HCT116 (cell line): ENCODE data around the gene KCTD17. TPM values are rescaled to one million over a fixed set of nuclear protein-coding genes. Genes with fewer than 3 reads are reported as not detected.

Source experiments
- ATAC-seq: fragments of 200-7000 bp; cut with Tn5 transposase; 2 replicates; pipeline ENCODE4 v1.9.1; 2020; ENCODE audit warnings: mild to moderate bottlenecking, moderate library complexity
- BruUV-seq: library from RNA; stranded (reverse); fragments of 400-500 nt; replicated peaks from 2 replicates; lab custom pipeline; 2021; lab: Mats Ljungman, UMichigan
- CTCF ChIA-PET: fragments of 300-600 bp; sonication (Branson Sonifier 250); formaldehyde crosslinking; loops from one replicate; lab custom pipeline; 2021; ENCODE audit warnings: antibody characterized with exemption; lab: Charles Lee
- POLR2A ChIA-PET: fragments of 300-600, 350-600 bp; sonication (Branson Sonifier 250); formaldehyde crosslinking; loops from one replicate; lab custom pipeline; 2021; ENCODE audit warnings: antibody characterized with exemption; lab: Charles Lee
- RAD21 ChIA-PET, 2 experiments: fragments of 300-600 bp; sonication (Branson Sonifier 250); formaldehyde crosslinking; loops; one replicate each; lab custom pipeline; 2023; ENCODE audit warnings: low total read pairs in 2 of 2; ENCODE audit not compliant: uncharacterized antibody in 2 of 2, unreplicated experiment in 2 of 2, low non-redundant PET in 1 of 2; lab: Charles Lee
- DNase-seq: peaks from one replicate; pipeline ENCODE4 v3.0.0-alpha.2; 2010; ENCODE audit warnings: low read depth, low spot score
- H2AFZ ChIP-seq: fragments of 200-600 bp; shearing (Covaris generic), sonication (generic); 2 replicates; pipeline ENCODE4 v1.6.1; 2017; ENCODE audit warnings: low read depth, mixed run types, mixed read lengths, antibody characterized with exemption, low read length; ENCODE audit not compliant: poor library complexity, severe bottlenecking
- H3K27ac ChIP-seq: 2 replicates; pipeline ENCODE4 v1.5.1; 2012; ENCODE audit warnings: low read depth, low read length
- H3K27me3 ChIP-seq: fragments of 200-600 bp; sonication (generic); 2 replicates; pipeline ENCODE4 v1.6.1; 2016; ENCODE audit warnings: mixed run types, low read length, mixed read lengths; ENCODE audit not compliant: insufficient read depth
- H3K36me3 ChIP-seq, 2 experiments: fragments of 200-500 bp in 1 of 2; fragments of 200-600 bp in 1 of 2; sonication (Bioruptor generic) in 1 of 2; sonication (generic) in 1 of 2; 2 replicates each; pipeline versions ENCODE4 v1.5.1 to v1.6.1; 2014 to 2016; ENCODE audit warnings: low read length in 2 of 2, inconsistent platforms in 1 of 2, mixed read lengths in 1 of 2, mixed run types in 1 of 2; ENCODE audit not compliant: insufficient read depth in 2 of 2, control insufficient read depth in 1 of 2
- H3K4me1 ChIP-seq, 2 experiments: fragments of 200-600 bp in 1 of 2; sonication (generic) in 1 of 2; 2 replicates each; pipeline versions ENCODE4 v1.5.1 to v1.6.1; 2012 to 2017; ENCODE audit warnings: low read length in 2 of 2, inconsistent platforms in 1 of 2, mild to moderate bottlenecking in 1 of 2, mixed read lengths in 1 of 2, mixed run types in 1 of 2, moderate library complexity in 1 of 2; ENCODE audit not compliant: insufficient read depth in 2 of 2, control insufficient read depth in 1 of 2
- H3K4me2 ChIP-seq: fragments of 200-600 bp; sonication (generic); 2 replicates; pipeline ENCODE4 v1.6.1; 2017; ENCODE audit warnings: mixed run types, low read length, mixed read lengths
- H3K4me3 ChIP-seq, 2 experiments: fragments of 200-600 bp in 1 of 2; sonication (generic) in 1 of 2; replicated peaks in 1 of 2; 2 replicates each; pipeline ENCODE4 v1.5.1; 2011 to 2016; ENCODE audit warnings: low read length in 2 of 2, control low read depth in 1 of 2, low read depth in 1 of 2, mild to moderate bottlenecking in 1 of 2, mixed read lengths in 1 of 2, mixed run types in 1 of 2
- H3K79me2 ChIP-seq: fragments of 200-600 bp; sonication (generic); 2 replicates; pipeline ENCODE4 v1.6.1; 2017; ENCODE audit warnings: mild to moderate bottlenecking, mixed run types, low read length, moderate library complexity, mixed read lengths; ENCODE audit not compliant: insufficient read depth
- H3K9ac ChIP-seq: fragments of 200-600 bp; sonication (generic); 2 replicates; pipeline ENCODE4 v1.6.1; 2016; ENCODE audit warnings: low read length, mixed read lengths
- H3K9me2 ChIP-seq: fragments of 200-600 bp; sonication (generic), shearing (Covaris generic); 2 replicates; pipeline ENCODE4 v1.6.1; 2017; ENCODE audit warnings: mixed run types, mild to moderate bottlenecking, moderate library complexity; ENCODE audit not compliant: insufficient read depth
- H3K9me3 ChIP-seq, 2 experiments: fragments of 200-500 bp in 1 of 2; fragments of 200-600 bp in 1 of 2; sonication (Bioruptor generic) in 1 of 2; sonication (generic) in 1 of 2; 2 replicates each; pipeline ENCODE4 v1.6.1; 2014 to 2017; ENCODE audit warnings: low read length in 2 of 2, mixed read lengths in 2 of 2, inconsistent platforms in 1 of 2, low read depth in 1 of 2, mild to moderate bottlenecking in 1 of 2, mixed run types in 1 of 2, moderate library complexity in 1 of 2; ENCODE audit not compliant: control insufficient read depth in 1 of 2, insufficient read depth in 1 of 2
- H4K20me1 ChIP-seq: fragments of 200-600 bp; sonication (generic), shearing (Covaris generic); 2 replicates; pipeline ENCODE4 v1.6.1; 2017; ENCODE audit warnings: mixed run types, mild to moderate bottlenecking, moderate library complexity; ENCODE audit not compliant: insufficient read depth
- ATF3 ChIP-seq: IDR thresholded peaks from 2 replicates; pipeline ENCODE4 v1.6.1; 2012
- CTCF ChIP-seq, 3 experiments: fragments of 200-600 bp in 1 of 3; sonication (generic) in 1 of 3; IDR thresholded peaks in 2 of 3; conservative IDR thresholded peaks in 1 of 3; 2 replicates each; pipeline ENCODE4 v1.5.1; 2012 to 2017; ENCODE audit warnings: low read depth in 2 of 3, low read length in 2 of 3, antibody characterized with exemption in 1 of 3, borderline replicate concordance in 1 of 3, control low read depth in 1 of 3, mild to moderate bottlenecking in 1 of 3, mixed read lengths in 1 of 3, mixed run types in 1 of 3, moderate library complexity in 1 of 3; ENCODE audit not compliant: insufficient read depth in 1 of 3
- EGR1 ChIP-seq: IDR thresholded peaks from 2 replicates; pipeline ENCODE4 v1.6.1; 2012; ENCODE audit warnings: low read depth
- EZH2 ChIP-seq: fragments of 200-600 bp; sonication (generic); IDR thresholded peaks from 2 replicates; pipeline ENCODE4 v1.6.1; 2017; ENCODE audit warnings: antibody characterized with exemption, mixed run types
- POLR2AphosphoS5 ChIP-seq: IDR thresholded peaks from 2 replicates; pipeline ENCODE4 v1.6.1; 2011; ENCODE audit warnings: mild to moderate bottlenecking, low read depth, low read length, moderate library complexity
- RAD21 ChIP-seq: IDR thresholded peaks from 2 replicates; pipeline ENCODE4 v1.6.1; 2012; ENCODE audit warnings: low read depth, mild to moderate bottlenecking
- ZNF274 ChIP-seq: fragments of 200-500 bp; sonication (Bioruptor generic); IDR thresholded peaks from 2 replicates; pipeline ENCODE4 v1.6.1; 2014; ENCODE audit warnings: mild to moderate bottlenecking, low read depth, low read length, inconsistent platforms
- intact Hi-C: fragments of 100-400 bp; cut with micrococcal nuclease; formaldehyde crosslinking; loops from 2 replicates; pipeline ENCODE4 v1.10.0; 2022
- total RNA-seq: library from RNA; stranded (reverse); gene quantifications from one replicate; pipeline ENCODE4 v1.2.1, GENCODE V29; 2021; ENCODE audit not compliant: unreplicated experiment
- TF ChIP-seq, protein P1 (sequence below): IDR thresholded peaks from 2 replicates; pipeline ENCODE4 v1.6.1; 2011; ENCODE audit warnings: mild to moderate bottlenecking, low read length, moderate library complexity; ENCODE audit not compliant: insufficient replicate concordance; ENCODE audit errors: extremely low read depth
- TF ChIP-seq, protein P2 (sequence below): IDR thresholded peaks from 2 replicates; pipeline ENCODE4 v1.6.1; 2012

KCTD17 gene
- total RNA-seq, 1 experiment from 2014 or later = 23.4 TPM

GRCh38 chr22:37014835-37015586 lies 36.5 kb upstream of the KCTD17 start:
- Histone ChIP-seq H3K4me3 (no peak overlapping the region), H4K20me1 (no peaks in the 10 kb centered on the region), H3K9ac (no peak overlapping the region), H3K9me2 (no peaks in the 10 kb centered on the region), H3K27ac (no peak overlapping the region), H3K4me1 (peaks cover 7 to 22% of the 10 kb centered on the region in 2 experiments; a peak in 2 of 4 replicates), H3K27me3 (no peaks in the 10 kb centered on the region), H3K36me3 (no peaks in the 10 kb centered on the region), H3K79me2 (no peaks in the 10 kb centered on the region; the same call in 1 of the 2 replicates), H3K4me2 (no peak overlapping the region), H3K9me3 (no peaks in the 10 kb centered on the region), H2AFZ (no peak overlapping the region)
- no TSS peak for BruUV-seq
- ChIA-PET CTCF (no interaction called here), POLR2A (no interaction called here), RAD21 (no interaction called here)
- ATAC-seq (no peak), DNase-seq (no peak)
- TF ChIP-seq RAD21 (no peak), EZH2 (no peak), POLR2AphosphoS5 (no peak), ATF3 (no peak), ZNF274 (no peak), EGR1 (no peak), CTCF (IDR thresholded peaks at IDR 0.05 in 2 of 3, conservative IDR thresholded peaks at IDR 0.05 in 1 of 3; ENCODE audit: borderline replicate concordance in 1 of 3, insufficient read depth in 1 of 3, low read depth in 2 of 3, low read length in 2 of 3) (no peak)
- TF ChIP-seq, protein P1, sequence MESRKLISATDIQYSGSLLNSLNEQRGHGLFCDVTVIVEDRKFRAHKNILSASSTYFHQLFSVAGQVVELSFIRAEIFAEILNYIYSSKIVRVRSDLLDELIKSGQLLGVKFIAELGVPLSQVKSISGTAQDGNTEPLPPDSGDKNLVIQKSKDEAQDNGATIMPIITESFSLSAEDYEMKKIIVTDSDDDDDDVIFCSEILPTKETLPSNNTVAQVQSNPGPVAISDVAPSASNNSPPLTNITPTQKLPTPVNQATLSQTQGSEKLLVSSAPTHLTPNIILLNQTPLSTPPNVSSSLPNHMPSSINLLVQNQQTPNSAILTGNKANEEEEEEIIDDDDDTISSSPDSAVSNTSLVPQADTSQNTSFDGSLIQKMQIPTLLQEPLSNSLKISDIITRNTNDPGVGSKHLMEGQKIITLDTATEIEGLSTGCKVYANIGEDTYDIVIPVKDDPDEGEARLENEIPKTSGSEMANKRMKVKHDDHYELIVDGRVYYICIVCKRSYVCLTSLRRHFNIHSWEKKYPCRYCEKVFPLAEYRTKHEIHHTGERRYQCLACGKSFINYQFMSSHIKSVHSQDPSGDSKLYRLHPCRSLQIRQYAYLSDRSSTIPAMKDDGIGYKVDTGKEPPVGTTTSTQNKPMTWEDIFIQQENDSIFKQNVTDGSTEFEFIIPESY = no peak
- TF ChIP-seq, protein P2, sequence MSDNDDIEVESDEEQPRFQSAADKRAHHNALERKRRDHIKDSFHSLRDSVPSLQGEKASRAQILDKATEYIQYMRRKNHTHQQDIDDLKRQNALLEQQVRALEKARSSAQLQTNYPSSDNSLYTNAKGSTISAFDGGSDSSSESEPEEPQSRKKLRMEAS = no peak
- intact Hi-C loops = no loop called here
